RWPE2 (cell line): ENCODE measurements around the gene PPM1E.
"Not testable (repeated sequence)": the region's sequence is repeated elsewhere in the genome, so short reads cannot be mapped to it uniquely, and the experiment has no call there.

Source experiments
- ATAC-seq: fragments of 200-7000 bp; cut with Tn5 transposase; 3 replicates; pipeline ENCODE4 v1.9.1; 2021; ENCODE audit warnings: low read depth
- DNase-seq: peaks from one replicate; pipeline ENCODE4 v3.0.0-alpha.2; 2020; ENCODE audit warnings: low spot score
- H3K27ac ChIP-seq: fragments of 450-650 bp; 2 replicates; pipeline ENCODE4 v1.5.1; 2017; ENCODE audit warnings: mild to moderate bottlenecking; ENCODE audit not compliant: poor library complexity, severe bottlenecking
- H3K27me3 ChIP-seq: fragments of 250-450 bp; sonication (Bioruptor Pico); 2 replicates; pipeline ENCODE4 v1.5.1; 2021; ENCODE audit warnings: mild to moderate bottlenecking, moderate library complexity; ENCODE audit not compliant: insufficient read depth, poor library complexity, severe bottlenecking
- H3K36me3 ChIP-seq: fragments of 250-450 bp; sonication (Bioruptor Pico); 2 replicates; pipeline ENCODE4 v1.5.1; 2020; ENCODE audit warnings: low read depth, mild to moderate bottlenecking, moderate library complexity
- H3K4me1 ChIP-seq: fragments of 250-450 bp; sonication (Bioruptor Pico); 2 replicates; pipeline ENCODE4 v1.5.1; 2021; ENCODE audit warnings: mild to moderate bottlenecking, moderate library complexity; ENCODE audit not compliant: insufficient read depth, poor library complexity, severe bottlenecking
- H3K4me3 ChIP-seq: fragments of 250-450 bp; sonication (Bioruptor Pico); 2 replicates; pipeline ENCODE4 v1.5.1; 2021; ENCODE audit warnings: mild to moderate bottlenecking, moderate library complexity; ENCODE audit not compliant: severe bottlenecking
- H3K9me3 ChIP-seq: fragments of 250-450 bp; sonication (Bioruptor Pico); 2 replicates; pipeline ENCODE4 v1.5.1; 2021; ENCODE audit warnings: mild to moderate bottlenecking, moderate library complexity; ENCODE audit not compliant: severe bottlenecking
- TF ChIP-seq, protein P1 (sequence below): fragments of 450-650 bp; IDR thresholded peaks from one replicate; pipeline ENCODE4 v1.5.1; 2017; ENCODE audit warnings: mild to moderate bottlenecking, moderate library complexity; ENCODE audit not compliant: poor library complexity, severe bottlenecking

Gene PPM1E

DNA sequence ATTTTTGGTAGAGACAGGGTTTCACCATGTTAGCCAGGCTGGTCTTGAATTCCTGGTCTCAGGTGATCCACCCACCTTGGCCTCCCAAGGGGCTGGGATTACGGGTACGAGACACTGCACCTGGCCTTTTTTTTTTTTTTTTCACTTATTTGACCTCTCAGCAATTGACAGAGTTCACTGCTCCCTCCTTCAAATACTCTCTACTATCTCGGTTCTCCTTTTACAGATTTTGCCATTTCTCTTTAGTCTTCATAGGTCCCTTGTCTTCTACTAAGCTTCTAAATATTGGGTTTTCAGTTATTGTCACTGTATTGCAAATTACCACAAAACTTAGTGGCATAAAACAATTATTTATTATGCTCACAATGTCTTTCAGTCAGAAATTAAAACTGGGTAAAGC, 191.8 kb downstream of the PPM1E start:
- Histone ChIP-seq H3K27ac (no peak overlapping the region), H3K36me3 (no peaks in the 10 kb centered on the region), H3K27me3 (no peaks in the 10 kb centered on the region), H3K4me3 (no peak overlapping the region), H3K4me1 (no peaks in the 10 kb centered on the region), H3K9me3 (peaks cover 11% of the 10 kb centered on the region)
- TF ChIP-seq, protein P1, sequence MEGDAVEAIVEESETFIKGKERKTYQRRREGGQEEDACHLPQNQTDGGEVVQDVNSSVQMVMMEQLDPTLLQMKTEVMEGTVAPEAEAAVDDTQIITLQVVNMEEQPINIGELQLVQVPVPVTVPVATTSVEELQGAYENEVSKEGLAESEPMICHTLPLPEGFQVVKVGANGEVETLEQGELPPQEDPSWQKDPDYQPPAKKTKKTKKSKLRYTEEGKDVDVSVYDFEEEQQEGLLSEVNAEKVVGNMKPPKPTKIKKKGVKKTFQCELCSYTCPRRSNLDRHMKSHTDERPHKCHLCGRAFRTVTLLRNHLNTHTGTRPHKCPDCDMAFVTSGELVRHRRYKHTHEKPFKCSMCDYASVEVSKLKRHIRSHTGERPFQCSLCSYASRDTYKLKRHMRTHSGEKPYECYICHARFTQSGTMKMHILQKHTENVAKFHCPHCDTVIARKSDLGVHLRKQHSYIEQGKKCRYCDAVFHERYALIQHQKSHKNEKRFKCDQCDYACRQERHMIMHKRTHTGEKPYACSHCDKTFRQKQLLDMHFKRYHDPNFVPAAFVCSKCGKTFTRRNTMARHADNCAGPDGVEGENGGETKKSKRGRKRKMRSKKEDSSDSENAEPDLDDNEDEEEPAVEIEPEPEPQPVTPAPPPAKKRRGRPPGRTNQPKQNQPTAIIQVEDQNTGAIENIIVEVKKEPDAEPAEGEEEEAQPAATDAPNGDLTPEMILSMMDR = no peak
- ATAC-seq (no peak), DNase-seq (no peak)

DNA sequence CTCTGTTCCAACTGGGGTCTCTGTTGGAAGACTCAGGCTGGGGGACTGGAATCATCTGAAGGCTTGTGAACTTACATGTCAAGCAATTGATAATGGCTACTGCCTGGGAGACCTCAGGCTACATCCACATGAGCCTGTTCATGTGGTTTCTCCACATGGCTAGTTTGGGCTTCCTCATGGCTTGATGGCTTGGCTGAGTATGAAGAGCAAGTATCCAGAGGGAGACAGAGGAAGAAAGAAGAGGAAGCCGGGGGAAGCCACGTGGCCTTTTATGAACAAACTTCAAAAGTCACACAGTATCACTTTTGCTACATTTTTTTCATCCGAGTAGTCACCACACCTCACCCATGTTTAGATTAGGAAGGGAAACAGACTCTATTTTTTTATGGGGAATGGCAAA, 192.2 kb downstream of the PPM1E start:
- no peaks in the 10 kb centered on the region for H3K36me3 ChIP-seq
- H3K27me3 ChIP-seq = no peaks in the 10 kb centered on the region
- no peaks in the 10 kb centered on the region for H3K4me1 ChIP-seq
- H3K27ac ChIP-seq = no peak overlapping the region
- DNase-seq (no peak), ATAC-seq (no peak)
- no peak overlapping the region for H3K4me3 ChIP-seq
- H3K9me3 ChIP-seq = peaks cover 11% of the 10 kb centered on the region
- TF ChIP-seq, protein P1 = no peak

DNA sequence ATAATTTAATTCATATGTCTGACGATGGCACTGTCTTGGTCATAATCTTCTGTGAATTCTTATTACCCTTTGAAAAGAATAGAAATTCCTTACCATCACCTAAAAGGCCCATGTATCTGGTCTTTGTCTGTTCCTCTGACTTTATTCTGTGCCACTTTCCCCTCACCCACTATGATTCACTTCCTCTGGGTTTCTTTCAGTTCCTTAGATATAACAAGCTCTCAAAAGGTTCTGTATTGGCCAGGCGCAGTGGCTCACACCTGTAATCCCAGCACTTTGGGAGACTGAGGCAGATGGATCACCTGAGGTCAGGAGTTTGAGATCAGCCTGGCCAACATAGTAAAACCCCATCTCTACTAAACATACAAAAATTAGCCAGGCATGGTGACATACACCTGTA, 198.7 kb downstream of the PPM1E start:
- H3K4me1 ChIP-seq = peaks cover 17% of the 10 kb centered on the region
- H3K9me3 ChIP-seq = peaks cover 11% of the 10 kb centered on the region
- not testable (repeated sequence) for H3K27ac ChIP-seq, H3K4me3 ChIP-seq, H3K36me3 ChIP-seq, H3K27me3 ChIP-seq, DNase-seq, ATAC-seq

DNA sequence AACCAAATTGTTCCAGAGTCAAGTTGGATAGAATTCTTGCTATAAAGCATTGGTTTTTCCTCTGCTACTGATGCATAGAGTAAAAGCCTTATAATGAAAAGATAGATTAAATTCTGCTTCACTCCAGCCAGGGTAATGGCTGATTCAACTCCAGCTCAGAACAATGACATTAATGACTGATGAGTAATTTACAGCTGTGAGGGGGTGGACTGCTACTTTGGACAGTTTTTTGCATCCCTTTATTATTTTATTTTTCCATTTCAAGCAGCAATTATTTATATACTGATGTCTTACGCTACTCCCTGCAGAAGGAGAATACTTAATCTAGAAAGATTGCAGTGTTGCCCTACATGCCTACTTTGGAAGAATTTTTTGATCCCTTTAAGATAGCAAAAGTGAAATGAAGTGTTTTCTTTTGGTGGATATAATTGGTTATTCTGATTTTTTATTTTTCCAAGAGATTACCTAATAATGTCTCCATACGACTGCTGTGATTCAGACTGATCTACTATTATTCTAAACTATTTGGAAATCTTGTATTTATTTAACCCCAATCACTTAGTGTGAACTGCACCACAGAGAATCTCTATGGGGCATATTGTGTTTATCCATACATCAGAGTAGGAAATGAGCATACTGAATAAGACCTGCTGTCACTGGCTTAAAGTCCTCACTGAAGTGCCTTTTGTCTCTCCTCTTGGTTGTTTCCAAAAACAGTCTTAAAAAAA, 201.5 kb downstream of the PPM1E start:
- H3K27me3 ChIP-seq = no peaks in the 10 kb centered on the region
- H3K9me3 ChIP-seq = no peaks in the 10 kb centered on the region
- peaks cover 17% of the 10 kb centered on the region for H3K4me1 ChIP-seq
- H3K36me3 ChIP-seq = no peaks in the 10 kb centered on the region
- TF ChIP-seq, protein P1 = no peak
- H3K27ac ChIP-seq = no peak overlapping the region
- DNase-seq (no peak), ATAC-seq (peak; percentile 79)
- no peak overlapping the region for H3K4me3 ChIP-seq

DNA sequence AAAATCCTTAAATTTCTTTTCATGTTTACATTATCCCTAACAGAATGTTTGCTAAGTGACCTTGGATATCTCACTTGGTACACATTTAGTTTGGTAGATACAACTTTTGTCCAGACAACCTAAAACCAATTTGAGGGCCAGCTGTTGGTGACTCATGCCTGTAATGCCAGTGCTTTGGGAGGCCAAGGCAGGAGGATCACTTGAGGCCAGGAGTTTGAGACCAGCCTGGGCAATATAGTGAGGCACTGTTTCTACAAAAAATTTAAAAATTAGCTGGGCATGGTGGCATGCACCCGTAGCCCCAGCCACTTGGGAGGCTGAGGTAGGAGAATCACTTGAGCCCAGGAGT, 202.0 kb downstream of the PPM1E start:
- not testable (repeated sequence) for H3K4me3 ChIP-seq, H3K27me3 ChIP-seq, H3K36me3 ChIP-seq, DNase-seq, H3K27ac ChIP-seq, H3K9me3 ChIP-seq, ATAC-seq
- peaks cover 17% of the 10 kb centered on the region for H3K4me1 ChIP-seq

DNA sequence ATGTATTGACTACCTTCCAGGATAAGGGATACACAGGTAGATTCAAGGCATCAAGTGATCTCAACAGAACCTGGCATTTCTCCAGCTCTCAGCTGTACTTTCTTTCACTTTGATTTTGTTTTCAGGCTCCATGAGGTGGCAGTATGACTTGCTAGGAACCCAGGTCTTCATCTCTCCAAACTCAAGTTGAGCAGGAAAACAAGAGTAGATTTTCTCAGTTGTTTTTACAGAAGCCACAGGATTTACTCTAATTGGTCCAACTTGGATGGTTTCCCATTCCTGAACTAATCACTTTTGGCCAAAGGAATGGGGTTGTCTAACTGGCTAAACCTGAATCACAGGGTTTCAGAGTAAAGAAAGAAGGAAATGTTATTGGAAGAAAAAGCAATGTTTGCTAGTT, 204.4 kb downstream of the PPM1E start:
- Histone ChIP-seq H3K36me3 (no peaks in the 10 kb centered on the region), H3K9me3 (no peaks in the 10 kb centered on the region), H3K27ac (no peak overlapping the region), H3K4me3 (no peak overlapping the region), H3K27me3 (no peaks in the 10 kb centered on the region), H3K4me1 (peaks cover 12% of the 10 kb centered on the region)
- TF ChIP-seq, protein P1 = peak; percentile 39
- no peak; the same call in 2 of the 3 replicates for ATAC-seq
- DNase-seq = no peak
